DLD1 (cell line): Measurements from ENCODE around the gene SYCN.

ENCODE experiments used
- in situ Hi-C: cut with HindIII; loops from 2 replicates; pipeline ENCODE4 v1.10.0; 2017; ENCODE audit warnings: low sequenced_read_pairs

SYCN gene

DNA sequence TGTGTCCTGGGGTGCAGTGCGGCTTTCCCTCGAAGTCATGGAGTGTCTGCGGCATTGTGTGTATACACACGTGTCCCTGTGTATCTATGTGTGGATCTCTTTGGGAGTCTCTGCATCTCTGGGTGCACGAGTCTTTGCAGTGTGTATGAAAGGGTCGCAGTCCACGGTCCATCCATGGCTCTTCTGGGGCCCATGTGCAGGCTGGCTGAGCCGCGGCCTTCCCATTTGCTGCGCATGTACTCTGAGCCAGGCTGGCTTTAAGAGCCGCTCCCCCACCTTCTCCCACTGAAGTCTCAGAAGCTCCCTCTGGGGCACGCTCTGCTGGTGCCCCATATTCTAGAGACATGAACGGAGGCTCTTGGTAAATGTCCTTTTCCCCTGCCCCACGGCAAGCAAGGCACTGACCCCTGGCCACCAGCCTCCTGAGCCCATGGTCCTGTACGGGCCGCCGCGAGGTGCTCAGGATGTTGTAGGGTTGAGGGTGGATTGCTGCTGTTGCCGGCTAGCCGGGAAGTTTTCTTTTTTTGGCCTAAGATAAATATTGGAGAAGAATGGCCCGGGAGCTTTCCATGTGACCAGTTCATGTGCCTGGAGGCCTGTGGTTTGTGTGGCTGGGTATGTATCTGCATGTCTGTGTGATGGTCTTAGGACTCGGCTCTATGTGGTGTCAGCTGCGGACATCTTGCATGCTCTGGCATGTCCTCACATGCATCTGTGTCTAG lies 46.6 kb downstream of the SYCN start:
- in situ Hi-C loops = no loop called here

DNA sequence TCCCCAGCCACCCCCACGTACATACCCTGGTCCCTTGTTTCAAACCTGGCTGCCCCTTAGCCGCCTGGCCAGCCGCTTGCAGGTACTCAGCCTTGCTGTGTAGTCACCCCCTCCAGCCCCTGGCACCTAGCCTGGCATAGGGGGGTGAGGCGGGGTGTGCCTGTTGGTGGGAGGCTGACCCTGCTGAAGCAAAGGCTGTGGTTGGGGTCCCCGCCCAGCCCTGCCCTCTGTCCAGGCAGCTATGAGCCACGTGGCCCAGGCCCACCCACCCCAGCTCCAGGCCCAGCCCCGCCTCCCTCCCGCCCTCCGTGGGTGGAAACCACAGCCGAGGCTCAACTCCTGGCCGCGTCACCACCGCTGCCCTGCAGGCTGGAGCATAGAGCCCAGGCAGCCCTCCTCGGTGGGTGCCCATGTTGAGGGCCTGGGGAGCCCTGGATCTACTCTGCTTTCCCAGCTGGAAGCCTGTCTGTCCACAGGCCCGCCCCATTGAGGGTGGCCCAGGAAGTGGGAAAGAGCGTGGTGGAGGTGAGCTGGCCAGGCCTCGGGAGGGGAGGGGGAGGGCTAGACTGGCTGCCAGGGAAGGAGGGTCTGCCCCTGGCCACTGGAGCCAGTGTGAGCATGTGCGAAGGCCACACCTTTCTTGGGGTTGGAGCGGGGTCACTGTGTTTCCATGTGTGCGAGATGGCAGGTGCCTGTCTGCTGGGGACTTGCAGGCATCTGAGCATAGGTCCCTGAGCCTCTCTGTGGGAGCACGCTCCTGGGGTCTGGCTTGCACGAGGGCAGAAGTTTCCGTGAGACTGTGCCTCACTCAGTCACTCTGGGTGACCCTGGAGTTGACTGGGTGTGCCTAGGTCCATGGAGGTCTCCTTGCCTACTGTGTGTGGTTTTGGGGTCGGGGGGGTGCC lies 47.5 kb downstream of the SYCN start:
- in situ Hi-C loops = no loop called here

- in situ Hi-C loops = no loop called here
These were observed 48.3 kb downstream of the SYCN start for GRCh38 chr19:39155741-39156140.

- in situ Hi-C loops = no loop called here
These were observed 48.9 kb downstream of the SYCN start for GRCh38 chr19:39155114-39155700.

DNA sequence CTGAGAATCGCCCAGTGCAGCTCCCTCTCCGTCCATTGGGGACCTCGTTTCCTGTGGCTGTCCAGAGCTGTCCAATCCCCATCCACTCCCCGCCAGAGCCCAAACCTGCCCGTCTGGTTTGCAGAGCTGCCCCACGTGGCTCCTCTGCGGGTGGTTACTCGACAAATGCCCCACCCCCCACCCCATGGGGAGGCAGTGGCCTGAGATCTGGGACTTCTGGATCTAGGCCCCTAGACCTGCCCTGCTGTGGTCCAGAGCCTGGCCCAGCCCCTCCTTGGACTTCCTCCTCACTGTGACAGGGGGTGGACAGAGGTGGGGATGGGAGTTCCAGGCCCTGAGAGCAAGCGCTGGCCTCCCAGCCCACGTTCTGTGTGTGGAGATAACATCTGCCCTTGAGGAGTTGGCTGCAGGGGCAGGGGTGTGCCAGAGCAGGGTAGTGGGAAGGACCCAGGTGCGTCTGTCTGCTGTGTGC lies 49.4 kb downstream of the SYCN start:
- in situ Hi-C loops = no loop called here

- in situ Hi-C loops = no loop called here
These were observed 49.9 kb downstream of the SYCN start for GRCh38 chr19:39154100-39154628.
